Psoas muscle (tissue), 8 donors: ENCODE data around the gene RAD51B. TPM values are rescaled to one million over a fixed set of nuclear protein-coding genes. Genes with fewer than 3 reads are reported as not detected.
"Not testable (repeated sequence)": the region's sequence is repeated elsewhere in the genome, so short reads cannot be mapped to it uniquely, and the experiment has no call there.

Source experiments
- ATAC-seq, 4 donors: fragments of 200-7000 bp; cut with Tn5 transposase; one replicate each; pipeline ENCODE4 v1.9.1; 2020; ENCODE audit warnings: moderate library complexity in 3 of 4, mild to moderate bottlenecking in 2 of 4
- DNase-seq, 2 donors: peaks; one replicate each; pipeline ENCODE4 v3.0.0-alpha.2; 2020
- H3K27ac ChIP-seq: fragments of 200-600 bp; one replicate; pipeline ENCODE4 v1.8.0; 2022
- H3K27me3 ChIP-seq, 3 donors: fragments of 200-600 bp in 1 of 3; one replicate each; pipeline versions ENCODE4 v1.6.1 to v1.8.0; 2013 to 2022; ENCODE audit warnings: low read length in 2 of 3, mild to moderate bottlenecking in 2 of 3, moderate library complexity in 1 of 3; ENCODE audit not compliant: insufficient read depth in 3 of 3
- H3K36me3 ChIP-seq, 2 donors: fragments of 200-600 bp in 1 of 2; one replicate each; pipeline versions ENCODE4 v1.6.1 to v1.8.0; 2013 to 2022; ENCODE audit warnings: low read depth in 1 of 2, mild to moderate bottlenecking in 1 of 2, moderate library complexity in 1 of 2; ENCODE audit not compliant: insufficient read depth in 1 of 2
- H3K4me1 ChIP-seq: fragments of 200-600 bp; one replicate; pipeline ENCODE4 v1.8.0; 2022
- H3K4me3 ChIP-seq: fragments of 200-600 bp; one replicate; pipeline ENCODE4 v1.8.0; 2022; ENCODE audit warnings: mild to moderate bottlenecking
- H3K9me3 ChIP-seq: fragments of 200-600 bp; one replicate; pipeline ENCODE4 v1.8.0; 2022
- WGBS, 3 donors: extraction: QIAGEN DNeasy Blood & Tissue Kit; methylation state at CpG; one replicate each; pipeline versions ENCODE4 v1.1.6 to v1.1.7; 2013; 5-methylcytosine and 5-hydroxymethylcytosine counted together
- intact Hi-C, 2 donors: fragments of 100-400 bp; cut with DNase I; formaldehyde crosslinking; loops; one replicate each; pipeline versions ENCODE4 v1.11.0 to v1.14.2; 2022
- polyA plus RNA-seq, 3 donors: library from polyadenylated mRNA; stranded (reverse); fragments of 200-250 nt; gene quantifications; one replicate each; pipeline ENCODE4 v1.2.3, GENCODE V29; 2013
- total RNA-seq, 4 donors: library from RNA; stranded (reverse); fragmentation: NEBNext Ultra II Directional in 2 of 4; extraction: Animal tissue kit (Norgen Biotek cat#: 25700) in 2 of 4; gene quantifications; one replicate each; pipeline versions ENCODE4 v1.2.1 to v1.2.4, GENCODE V29; 2021 to 2023
- TF ChIP-seq, protein P1 (sequence below): fragments of 200-600 bp; IDR thresholded peaks from one replicate; pipeline ENCODE4 v1.8.0; 2022; ENCODE audit warnings: antibody characterized with exemption
- donor health status: healthy with polysubstance abuse.
- donor health status: DM: no; HTN: no; CAD: no; lungs with moderate emphysema.
- donor health status: Bipolar disorder and iron deficiency.
- donor health status: healthy.
- donor health status: DM: yes; HTN: yes; CAD: no.
- donor health status: DM: no; HTN: no; CAD: no.
- donor health status: DM: no; HTN: no; CAD: no.
- donor health status: DM: yes; HTN: yes; CAD: no.

Gene RAD51B
- total and polyA plus RNA-seq, 7 donors: 0.60 to 7.2 (median 2.2) TPM

DNA sequence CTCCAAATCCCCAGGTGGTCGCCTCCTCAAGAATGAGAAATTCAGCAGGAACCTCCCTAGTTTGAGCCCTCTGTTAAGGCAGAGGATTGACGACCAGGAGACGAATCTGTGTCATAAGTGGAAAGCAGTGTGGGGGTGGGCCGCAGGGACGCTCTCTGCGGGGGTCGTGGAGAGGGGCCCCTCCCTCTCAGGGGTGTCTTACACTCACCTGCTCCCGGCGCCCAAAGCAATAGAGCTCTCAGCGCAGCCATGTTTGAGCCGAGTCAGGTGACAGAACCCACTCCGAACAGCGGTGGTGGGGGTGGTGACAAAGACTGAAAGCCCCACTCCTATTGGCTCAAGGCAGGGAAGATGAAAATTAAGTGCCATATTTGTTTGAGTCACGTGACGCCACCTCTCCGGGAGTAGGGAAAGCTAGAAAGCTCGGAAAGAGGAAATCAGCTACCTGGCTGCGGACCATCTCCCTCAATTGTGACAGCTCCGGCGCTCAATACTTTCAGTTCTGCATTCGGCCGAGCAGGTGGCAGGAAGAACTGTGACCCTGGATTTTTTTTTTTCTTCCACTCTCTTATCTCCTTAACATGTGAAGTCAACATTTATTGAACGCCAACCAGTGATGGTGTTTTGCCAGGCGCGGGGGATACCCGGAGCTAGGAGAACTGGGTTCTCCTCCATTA lies 3.1 kb upstream of the RAD51B start, which contains the start of gene ZFYVE26:
ZFYVE26 (minus strand) TSS at position 265 of the 677 bp plus-strand sequence. CDS start 627 bp downstream, outside the sequence.
- TF ChIP-seq, protein P1, sequence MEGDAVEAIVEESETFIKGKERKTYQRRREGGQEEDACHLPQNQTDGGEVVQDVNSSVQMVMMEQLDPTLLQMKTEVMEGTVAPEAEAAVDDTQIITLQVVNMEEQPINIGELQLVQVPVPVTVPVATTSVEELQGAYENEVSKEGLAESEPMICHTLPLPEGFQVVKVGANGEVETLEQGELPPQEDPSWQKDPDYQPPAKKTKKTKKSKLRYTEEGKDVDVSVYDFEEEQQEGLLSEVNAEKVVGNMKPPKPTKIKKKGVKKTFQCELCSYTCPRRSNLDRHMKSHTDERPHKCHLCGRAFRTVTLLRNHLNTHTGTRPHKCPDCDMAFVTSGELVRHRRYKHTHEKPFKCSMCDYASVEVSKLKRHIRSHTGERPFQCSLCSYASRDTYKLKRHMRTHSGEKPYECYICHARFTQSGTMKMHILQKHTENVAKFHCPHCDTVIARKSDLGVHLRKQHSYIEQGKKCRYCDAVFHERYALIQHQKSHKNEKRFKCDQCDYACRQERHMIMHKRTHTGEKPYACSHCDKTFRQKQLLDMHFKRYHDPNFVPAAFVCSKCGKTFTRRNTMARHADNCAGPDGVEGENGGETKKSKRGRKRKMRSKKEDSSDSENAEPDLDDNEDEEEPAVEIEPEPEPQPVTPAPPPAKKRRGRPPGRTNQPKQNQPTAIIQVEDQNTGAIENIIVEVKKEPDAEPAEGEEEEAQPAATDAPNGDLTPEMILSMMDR: no peak
- H3K27me3 ChIP-seq: no peaks in the 10 kb centered on the region
- intact Hi-C loops: no loop called here
- H3K9me3 ChIP-seq: no peaks in the 10 kb centered on the region
- ATAC-seq: peak; percentile 96 to 98 (median 97)
- WGBS, 3 donors: 0 to 1% (median 0%) methylated on average over 26 of the region's 26 CpGs
- H3K4me3 ChIP-seq: peak within 1 kb of the TSS; percentile 99
- peaks cover 24% of the 10 kb centered on the region for H3K4me1 ChIP-seq
- DNase-seq: peak; percentile 89 to 93
- H3K27ac ChIP-seq: peak within 1 kb of the TSS; percentile 88
- peaks cover 0 to 37% of the 10 kb centered on the region in 2 donors for H3K36me3 ChIP-seq

DNA sequence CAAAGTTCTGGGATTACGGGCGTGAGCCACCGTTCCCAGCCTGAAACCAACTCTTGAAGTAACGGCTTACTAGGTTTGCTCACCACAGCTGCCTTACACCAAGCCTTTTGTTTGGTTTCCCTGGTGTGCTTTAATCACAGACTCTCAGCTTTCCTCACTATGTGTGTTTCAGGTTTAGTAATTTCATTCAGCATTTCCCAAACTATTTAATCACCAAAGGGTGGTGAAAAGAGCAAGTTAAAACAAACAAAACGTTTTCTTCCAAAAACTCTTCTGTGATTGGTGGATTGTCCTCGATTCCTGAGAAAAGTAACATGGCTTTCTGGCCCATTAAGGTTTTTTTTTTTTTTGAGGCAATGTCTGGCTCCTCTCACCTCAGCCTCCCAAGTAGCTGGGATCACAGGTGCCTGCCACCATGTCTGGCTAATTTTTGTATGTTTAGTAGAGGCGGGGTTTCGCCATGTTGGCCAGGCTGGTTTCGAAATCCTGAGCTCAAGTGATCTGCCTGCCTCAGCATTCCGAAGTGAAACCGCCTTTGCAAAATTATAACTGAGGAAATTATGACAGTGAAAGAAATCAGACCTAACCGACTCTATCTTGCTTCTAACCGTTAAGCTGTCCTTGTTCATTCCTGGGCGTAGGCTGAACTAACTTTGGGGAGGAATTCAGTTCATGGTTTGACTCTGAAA lies 1.7 kb upstream of the RAD51B start:
- WGBS, 3 donors: 90 to 93% (median 90%) methylated on average over 14 of the region's 14 CpGs
- no peak overlapping the region for H3K4me3 ChIP-seq
- DNase-seq (no peak), ATAC-seq (no peak)
- H3K27me3 ChIP-seq: no peaks in the 10 kb centered on the region
- H3K27ac ChIP-seq: no peak overlapping the region
- peaks cover 24% of the 10 kb centered on the region for H3K4me1 ChIP-seq
- peaks cover 0 to 23% of the 10 kb centered on the region in 2 donors for H3K36me3 ChIP-seq
- intact Hi-C loops: no loop called here
- no peaks in the 10 kb centered on the region for H3K9me3 ChIP-seq
- TF ChIP-seq, protein P1: no peak

DNA sequence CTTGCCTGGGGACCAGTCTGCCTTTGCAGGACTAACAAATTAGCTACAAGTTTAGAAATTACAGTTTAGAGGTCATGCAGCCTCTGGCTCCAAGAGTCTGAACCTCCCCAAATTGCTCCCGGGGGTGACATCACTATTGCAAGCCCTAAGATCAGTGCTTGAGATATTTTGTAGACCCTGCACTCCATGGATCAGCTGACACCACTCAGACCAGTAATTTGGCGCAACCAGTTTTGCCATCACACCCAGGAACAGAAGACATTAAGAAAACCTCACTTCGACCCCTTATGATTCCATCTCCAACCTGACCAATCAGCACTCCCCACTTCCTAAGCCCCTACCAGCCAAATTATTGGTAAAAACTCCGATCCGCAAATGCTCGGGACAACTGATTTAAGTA lies 1.1 kb upstream of the RAD51B start:
- DNase-seq, H3K27ac ChIP-seq, H3K4me3 ChIP-seq, H3K9me3 ChIP-seq, ATAC-seq, intact Hi-C loops, H3K27me3 ChIP-seq: not testable (repeated sequence)
- Histone ChIP-seq H3K4me1 (peaks cover 24% of the 10 kb centered on the region), H3K36me3 (peaks cover 0 to 17% of the 10 kb centered on the region in 2 donors)
- 93 to 95% (median 95%) methylated on average over 6 of the region's 6 CpGs for WGBS, 3 donors

DNA sequence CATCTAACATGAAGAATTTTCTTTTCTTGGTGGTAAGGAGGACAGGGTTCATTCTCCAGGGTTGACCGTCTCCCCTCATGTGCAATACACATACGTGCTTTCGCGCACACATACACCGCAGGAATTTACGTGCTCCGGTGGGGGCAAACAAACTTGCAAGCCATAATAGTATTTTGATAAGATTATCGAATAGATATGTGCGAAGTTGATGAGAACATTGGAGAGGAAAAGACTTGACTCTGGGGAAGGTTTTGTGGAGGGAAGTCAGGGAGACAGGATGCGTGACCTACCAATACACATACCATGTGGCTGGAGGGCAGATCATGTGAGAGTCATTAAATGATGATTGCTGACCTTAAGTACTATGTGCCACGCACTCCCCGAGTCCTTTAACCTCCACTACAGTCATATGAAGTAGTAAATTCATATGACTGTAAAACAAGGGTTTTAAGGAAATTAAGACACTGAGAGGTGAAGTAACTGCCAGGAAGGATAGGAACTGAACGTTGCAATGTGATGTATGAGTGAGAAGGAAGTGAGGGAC lies 921 bp downstream of the RAD51B start:
- intact Hi-C loops: no loop called here
- Histone ChIP-seq H3K4me3 (peak overlapping the region; percentile 98), H3K27me3 (no peaks in the 10 kb centered on the region), H3K27ac (no peak overlapping the region), H3K9me3 (no peaks in the 10 kb centered on the region), H3K36me3 (peaks cover 0 to 4% of the 10 kb centered on the region in 2 donors), H3K4me1 (peaks cover 12% of the 10 kb centered on the region)
- no peak for DNase-seq
- WGBS, 3 donors: 29 to 31% (median 30%) methylated on average over 13 of the region's 13 CpGs
- TF ChIP-seq, protein P1: no peak
- no peak for ATAC-seq

DNA sequence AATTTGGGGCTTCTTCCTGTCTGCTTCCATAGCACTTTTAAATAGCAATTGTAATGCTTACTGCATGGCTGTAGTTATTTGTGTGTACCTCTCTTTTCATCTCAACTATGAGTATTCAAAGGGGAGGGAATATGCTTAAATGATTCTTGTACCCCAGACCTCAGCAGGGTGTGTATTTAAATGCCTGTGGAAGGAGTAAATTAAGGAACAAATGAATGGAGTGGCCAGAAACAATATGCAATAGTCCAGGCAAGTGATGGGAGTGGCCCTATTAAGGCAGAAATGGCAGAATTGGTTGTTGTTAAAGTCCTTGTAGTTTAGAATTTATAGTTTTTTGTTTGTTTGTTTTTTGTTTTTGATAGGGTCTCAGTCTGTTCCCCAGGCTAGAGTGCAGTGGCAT lies 1.5 kb downstream of the RAD51B start:
- Histone ChIP-seq H3K27ac (no peak overlapping the region), H3K4me3 (no peak overlapping the region), H3K4me1 (peaks cover 8% of the 10 kb centered on the region), H3K36me3 (peaks cover 0 to 10% of the 10 kb centered on the region in 2 donors), H3K9me3 (no peaks in the 10 kb centered on the region), H3K27me3 (no peaks in the 10 kb centered on the region)
- DNase-seq (no peak), ATAC-seq (no peak)
- TF ChIP-seq, protein P1: no peak
- intact Hi-C loops: no loop called here
